ENCODE data around the gene ZNF835.
"Not testable (repeated sequence)": the region's sequence is repeated elsewhere in the genome, so short reads cannot be mapped to it uniquely, and the experiment has no call there.

ZNF835 gene

DNA sequence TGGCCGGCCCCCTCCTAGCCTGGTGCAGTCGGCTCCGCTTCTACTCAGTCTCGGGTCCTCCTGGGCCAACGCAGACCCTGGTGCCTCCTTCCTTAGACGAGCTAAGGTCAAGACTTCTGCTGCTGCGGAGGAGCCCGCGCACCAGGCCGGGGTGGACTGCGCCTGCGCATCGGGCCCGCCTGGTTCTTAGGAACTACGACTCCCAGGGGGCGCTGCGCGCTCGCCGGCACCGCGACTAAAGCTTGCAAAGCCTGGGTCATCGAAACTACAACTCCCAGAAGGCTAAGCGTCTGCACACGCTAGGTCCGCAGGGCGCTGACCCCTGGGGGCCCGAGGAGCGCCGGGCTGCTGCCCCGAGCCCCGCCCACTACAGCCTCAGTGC, at the start of gene ZNF835:
ZNF835 (minus strand) TSS at position 145 of the 382 bp plus-strand sequence. CDS start 6,559 bp downstream, outside the sequence.
- FAIRE-seq: no peak

DNA sequence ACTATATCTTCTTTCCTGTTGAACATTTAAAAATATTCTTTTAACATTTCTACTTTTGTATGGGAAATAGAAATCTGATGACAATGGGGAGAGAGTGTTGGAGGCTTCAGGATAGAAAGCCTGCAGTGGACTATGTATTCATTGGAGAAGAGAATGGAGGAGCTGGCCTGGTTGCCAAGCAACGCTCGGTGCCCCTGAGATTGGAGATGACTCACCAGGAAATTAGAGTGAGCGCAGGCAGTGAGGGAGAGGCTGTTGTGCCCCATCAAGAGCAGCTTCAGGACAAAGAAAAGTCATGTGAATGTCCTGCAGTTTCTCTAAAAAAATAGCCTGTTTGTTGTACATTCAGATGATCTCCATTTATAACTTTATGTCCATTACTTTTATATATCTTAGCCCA, 48.7 kb upstream of the ZNF835 start:
- no peak for FAIRE-seq

GRCh38 chr19:56718231-56718630, 46.7 kb upstream of the ZNF835 start:
- no peak for FAIRE-seq

DNA sequence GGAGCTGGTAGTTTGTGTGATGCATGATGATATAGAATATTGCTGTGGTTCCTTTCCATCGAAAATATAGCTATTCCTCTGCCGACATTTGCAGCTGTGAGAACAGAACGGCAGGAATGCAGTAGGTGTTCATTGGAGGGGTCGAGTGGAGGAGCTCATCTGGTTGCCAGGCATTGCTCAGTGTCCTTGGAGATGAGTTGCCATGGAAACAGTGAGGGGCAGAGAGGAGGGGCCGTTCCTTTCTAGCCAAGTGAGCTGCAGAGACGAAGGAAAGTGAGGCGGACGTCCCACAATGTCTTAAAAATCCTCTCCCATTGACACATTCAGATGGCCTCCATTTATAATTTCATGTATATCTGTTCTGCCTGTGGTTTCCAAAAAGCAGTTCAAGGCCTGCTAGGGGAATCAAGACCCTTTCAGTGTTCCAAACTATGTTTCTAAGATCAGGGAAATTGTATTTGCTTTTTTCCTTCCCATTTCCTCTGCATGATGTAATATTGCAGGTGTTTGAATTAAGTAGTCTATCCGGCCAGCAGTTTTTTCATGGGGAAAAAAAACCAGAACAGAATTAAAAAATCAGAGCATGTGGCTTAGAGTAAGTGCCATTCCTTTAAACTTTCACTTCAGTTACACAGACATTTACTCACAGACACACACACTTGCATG, 41.2 kb upstream of the ZNF835 start:
- no peak for FAIRE-seq

- FAIRE-seq: no peak
Observed at GRCh38 chr19:56710437-56710836, 38.9 kb upstream of the ZNF835 start.

GRCh38 chr19:56707821-56708220, 36.3 kb upstream of the ZNF835 start:
- FAIRE-seq: no peak

GRCh38 chr19:56705939-56706338, 34.4 kb upstream of the ZNF835 start:
- FAIRE-seq: no peak

GRCh38 chr19:56701895-56702294, 30.3 kb upstream of the ZNF835 start:
- no peak for FAIRE-seq

DNA sequence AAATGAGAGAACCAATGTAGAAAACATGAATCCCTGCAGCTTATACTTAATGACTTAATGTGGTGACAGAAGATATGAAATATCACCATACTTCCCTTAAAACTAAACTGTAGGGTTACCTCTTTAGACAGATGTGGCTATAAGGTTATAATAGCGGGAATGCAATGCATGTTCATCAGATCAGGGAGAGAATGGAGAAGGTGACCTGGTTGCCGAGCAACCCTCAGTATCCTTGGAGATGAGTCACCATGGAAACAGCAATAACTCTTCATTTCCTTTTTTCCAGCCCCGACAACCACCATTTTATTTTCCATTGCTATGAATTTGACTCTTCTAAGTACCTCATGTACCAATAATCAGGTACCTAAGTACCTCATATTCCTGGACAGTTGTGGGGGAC, 28.0 kb upstream of the ZNF835 start:
- no peak for FAIRE-seq

DNA sequence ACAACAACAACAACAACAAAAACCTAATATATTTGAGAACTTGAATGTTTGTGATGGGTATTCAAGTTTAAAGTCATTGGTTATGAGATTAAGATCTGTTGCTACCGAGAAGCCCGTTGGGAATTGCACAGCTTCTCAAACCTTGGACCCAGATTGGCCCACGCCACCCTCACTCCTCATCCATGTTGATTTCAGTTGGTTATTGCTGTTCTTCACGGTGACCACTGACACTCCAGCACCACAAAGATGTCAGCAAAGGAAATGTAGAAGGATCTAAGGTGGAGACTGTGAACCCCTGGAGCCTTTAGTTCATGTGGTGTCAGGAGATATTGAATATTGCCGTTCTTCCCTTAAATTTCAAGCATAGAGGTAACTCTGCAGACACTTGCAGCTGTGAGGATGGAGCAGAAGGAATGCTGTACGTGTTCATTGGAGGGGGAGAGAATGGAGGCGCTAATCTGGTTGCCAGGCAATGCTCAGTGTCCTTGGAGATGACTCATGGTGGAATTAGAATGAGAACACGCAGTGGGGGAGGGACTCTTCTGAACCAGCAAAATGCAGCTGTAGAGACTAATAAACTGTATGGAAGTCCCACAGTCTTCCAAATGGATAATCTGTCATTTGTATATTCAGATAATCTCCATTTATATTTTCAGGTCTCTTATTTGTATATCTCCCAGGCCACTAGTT, 20.8 kb upstream of the ZNF835 start:
- FAIRE-seq: no peak

GRCh38 chr19:56690670-56691069, 19.1 kb upstream of the ZNF835 start:
- FAIRE-seq: no peak

DNA sequence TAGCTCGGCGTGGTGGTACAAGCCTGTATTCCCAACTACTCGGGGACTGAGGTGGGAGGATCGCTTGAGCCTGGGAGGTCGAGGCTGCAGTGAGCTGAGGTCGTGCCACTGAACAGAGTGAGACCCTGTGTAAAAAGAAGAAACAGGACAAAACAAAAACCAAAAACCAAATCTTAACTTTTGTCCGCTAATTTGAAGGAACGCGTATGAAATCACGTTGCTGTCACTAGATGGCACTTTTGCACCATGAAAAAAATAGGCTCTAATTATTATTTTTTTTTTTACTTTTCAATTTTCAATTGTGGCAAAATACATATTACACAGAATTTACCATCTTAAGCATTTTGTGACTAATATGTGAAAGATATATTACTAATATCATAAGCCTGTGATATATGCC, 17.6 kb upstream of the ZNF835 start:
- peak; percentile 73 for FAIRE-seq

GRCh38 chr19:56687031-56687430, 15.5 kb upstream of the ZNF835 start:
- no peak for FAIRE-seq

GRCh38 chr19:56683116-56683515, 11.6 kb upstream of the ZNF835 start:
- no peak for FAIRE-seq

DNA sequence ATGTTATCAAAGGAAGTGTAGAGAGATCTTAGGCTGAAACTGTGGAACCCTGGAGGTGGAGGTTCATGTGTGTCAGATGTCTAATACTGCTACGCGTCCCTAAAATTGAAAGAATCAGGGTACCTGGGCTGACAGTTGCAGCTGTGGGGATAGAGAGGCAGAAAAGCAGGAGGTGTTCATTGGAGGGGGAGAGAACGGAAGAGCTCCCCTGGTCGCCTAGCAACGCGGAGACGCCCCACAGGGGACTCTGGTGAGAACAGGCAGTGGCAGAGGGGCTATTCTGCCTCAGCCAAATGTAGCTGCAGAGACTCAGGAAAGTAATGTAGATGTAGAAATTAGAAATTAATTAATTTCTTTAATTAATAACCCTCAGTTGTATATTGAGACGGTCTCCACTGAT, 10.1 kb upstream of the ZNF835 start:
- no peak for FAIRE-seq

DNA sequence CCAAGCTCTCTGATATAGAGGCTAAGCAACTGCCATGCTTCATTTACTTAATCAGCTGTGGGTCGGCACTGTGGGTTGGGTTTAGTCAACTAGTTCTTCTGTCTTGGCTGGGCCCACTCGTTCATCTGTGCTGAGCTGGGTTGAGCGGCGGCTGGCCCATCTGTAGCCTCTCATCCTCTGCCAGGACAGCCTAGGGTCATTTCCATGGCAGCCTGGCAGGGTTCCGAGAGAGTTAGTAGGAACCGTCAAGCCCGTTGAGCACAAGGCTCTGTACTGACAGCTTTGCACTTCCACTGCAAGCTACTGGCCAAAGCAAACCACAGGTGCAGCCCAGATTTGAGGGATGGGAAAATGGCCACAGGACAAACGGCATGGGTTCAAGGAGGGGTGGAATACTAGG, 6.6 kb upstream of the ZNF835 start:
- no peak for FAIRE-seq

DNA sequence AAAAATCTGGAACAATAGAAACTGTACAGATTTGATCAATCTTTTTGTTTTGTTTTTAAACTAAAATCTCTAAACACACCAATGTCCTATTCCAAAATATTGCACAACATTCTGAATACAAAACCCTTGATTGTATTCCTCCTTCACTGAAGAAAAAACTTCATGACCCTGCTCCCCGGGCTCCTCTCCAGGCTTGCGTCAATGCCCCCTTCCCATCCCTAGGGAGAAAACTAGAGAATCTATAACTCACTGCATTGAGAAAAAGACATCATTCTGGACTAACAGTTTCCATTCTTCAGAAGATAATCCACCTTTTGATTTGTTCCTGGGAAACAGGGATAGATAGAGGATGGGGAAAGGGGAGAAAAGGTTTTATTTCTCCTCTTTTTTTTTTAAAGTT, 1.1 kb upstream of the ZNF835 start:
- not testable (repeated sequence) for FAIRE-seq

DNA sequence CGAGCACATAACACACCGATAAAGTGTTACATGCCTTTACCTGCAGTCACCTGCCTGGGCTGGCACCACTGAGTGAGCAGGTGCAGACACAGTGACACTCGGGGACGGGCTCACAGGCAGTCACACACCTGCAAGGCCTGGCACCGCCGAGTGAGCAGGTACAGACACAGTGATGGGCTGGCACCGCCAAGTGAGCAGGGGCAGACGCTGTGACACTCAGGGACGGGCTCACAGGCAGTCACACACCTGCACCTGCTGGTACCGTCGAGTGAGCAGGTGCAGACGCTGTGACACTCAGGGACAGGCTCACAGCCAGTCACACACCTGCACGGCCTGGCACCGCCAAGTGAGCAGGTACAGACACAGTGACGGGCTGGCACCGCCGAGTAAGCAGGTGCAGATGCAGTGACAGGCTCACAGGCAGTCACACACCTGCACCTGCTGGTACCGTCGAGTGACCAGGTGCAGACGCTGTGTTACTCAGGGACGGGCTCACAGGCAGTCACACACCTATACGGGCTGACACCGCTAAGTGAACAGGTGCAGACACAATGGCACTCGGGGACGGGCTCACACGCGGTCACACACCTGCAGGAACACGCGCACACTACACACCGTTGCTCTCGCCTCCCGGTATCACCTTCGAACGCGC, 470 bp downstream of the ZNF835 start:
- FAIRE-seq: no peak

- no peak for FAIRE-seq
Observed at GRCh38 chr19:56670401-56670960, 1.1 kb downstream of the ZNF835 start.

GRCh38 chr19:56668676-56669075, 2.9 kb downstream of the ZNF835 start:
- no peak for FAIRE-seq

DNA sequence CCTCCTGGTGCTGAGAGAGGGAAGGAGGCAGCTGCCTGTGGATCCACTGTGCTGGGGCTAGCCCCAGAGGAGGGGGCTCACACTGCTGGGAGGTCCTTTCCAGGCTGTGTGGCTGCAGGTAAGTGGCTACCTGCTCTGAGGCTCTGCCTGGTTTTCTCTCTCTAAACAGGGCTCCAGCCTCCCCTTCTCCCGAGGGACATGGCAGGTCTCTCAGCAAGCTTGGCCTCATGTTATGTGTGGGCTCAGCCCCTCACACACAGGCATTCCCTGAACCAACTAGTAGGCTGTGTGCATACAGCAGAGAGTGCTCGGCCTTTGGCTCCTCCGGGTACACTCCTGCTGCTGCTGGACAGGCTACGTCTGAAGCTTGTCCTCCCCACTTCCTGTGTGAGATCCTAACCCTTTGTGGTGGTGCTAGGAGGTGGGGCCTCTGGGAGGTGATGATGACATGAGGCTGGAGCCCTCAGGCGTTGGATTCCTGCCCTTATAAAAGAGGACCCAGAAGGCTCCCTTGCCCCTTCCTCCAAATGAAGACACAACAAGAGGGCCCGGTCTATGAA, 4.2 kb downstream of the ZNF835 start:
- FAIRE-seq: no peak

DNA sequence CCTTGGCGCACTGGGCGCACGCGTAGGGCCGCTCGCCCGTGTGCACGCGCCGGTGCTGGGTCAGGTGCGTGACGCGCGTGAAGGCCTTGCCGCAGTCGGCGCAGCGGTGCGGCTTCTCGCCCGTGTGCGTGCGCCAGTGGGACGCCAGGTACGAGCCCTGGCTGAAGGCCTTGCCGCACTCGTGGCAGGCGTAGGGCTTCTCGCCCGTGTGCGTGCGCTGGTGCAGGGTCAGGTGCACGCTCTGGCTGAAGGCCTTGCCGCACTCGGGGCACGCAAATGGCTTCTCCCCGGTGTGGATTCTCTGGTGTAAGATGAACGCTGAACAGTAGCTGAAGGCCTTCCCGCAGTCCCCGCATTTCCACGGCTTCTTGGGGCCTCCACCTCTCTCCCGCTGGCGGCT, 7.0 kb downstream of the ZNF835 start:
- FAIRE-seq: no peak

DNA sequence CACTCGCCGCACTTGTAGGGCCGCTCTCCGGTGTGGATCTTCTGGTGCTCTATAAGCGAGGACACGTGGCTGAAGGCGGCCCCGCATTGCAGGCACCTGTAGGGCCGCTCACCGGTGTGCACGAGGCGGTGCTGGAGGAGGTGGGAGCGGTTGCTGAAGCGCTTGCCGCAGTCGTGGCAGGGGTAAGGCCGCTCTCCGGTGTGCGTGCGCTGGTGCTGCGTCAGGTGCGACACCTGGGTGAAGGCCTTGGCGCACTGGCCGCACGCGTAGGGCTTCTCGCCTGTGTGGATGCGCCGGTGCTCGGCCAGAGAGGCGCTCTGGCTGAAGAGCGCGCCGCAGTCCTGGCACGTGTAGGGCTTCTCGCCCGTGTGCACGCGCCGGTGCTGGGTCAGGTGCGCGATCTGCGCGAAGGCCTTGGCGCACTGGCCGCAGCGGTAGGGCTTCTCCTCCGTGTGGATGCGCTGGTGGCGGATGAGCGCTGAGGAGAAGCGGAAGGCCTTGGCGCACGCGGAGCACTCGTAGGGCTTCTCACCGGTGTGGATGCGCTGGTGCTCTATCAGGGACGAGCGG, 7.5 kb downstream of the ZNF835 start:
- no peak for FAIRE-seq
